Frontal cortex (tissue), 4 donors: ENCODE results near the gene RAB44. TPM values are rescaled to one million over a fixed set of nuclear protein-coding genes. Genes with fewer than 3 reads are reported as not detected.
"Not testable (repeated sequence)": the region's sequence is repeated elsewhere in the genome, so short reads cannot be mapped to it uniquely, and the experiment has no call there.

ENCODE experiments used
- DNase-seq, 2 donors: peaks; one replicate each; pipeline ENCODE4 v3.0.0; 2012; ENCODE audit warnings: low spot score in 2 of 2
- FAIRE-seq: peaks from 2 replicates; lab custom pipeline; 2012; peaks lifted over from hg19 to GRCh38; lab: Jason Lieb, UNC
- total RNA-seq: library from RNA; depleted of rRNA; stranded (reverse); fragments of >200 nt; gene quantifications from one replicate; pipeline ENCODE4 v1.2.3, GENCODE V29; 2014
- donor health status: control.
- donor health status: control.
- donor health status: control.

RAB44 gene
- not detected for total RNA-seq

DNA sequence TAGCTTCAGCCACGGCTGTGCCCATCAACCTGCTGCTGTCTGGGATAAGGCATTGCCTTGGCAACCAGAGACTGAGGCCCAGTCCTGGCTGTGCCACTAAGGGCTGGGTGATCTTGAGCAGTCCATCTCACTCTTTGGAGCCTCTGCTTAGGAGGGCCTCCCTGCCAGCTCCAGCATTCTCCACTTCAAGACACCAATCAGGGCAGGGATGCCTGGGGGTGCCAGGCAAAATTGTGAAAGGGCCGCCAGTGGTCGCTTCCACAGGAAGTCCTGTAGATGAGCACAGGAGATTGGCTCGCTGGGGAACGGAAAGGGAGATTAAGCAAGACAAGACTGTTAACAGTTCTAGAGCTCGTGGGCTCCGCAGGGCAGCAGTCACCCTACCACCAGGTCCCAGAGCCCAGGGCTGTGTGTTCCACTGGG lies at the start of gene RAB44:
RAB44 (plus strand) TSS at position 346 of the 423 bp plus-strand sequence. CDS start 6,410 bp downstream, outside the sequence.
- DNase-seq (no peak), FAIRE-seq (no peak)

DNA sequence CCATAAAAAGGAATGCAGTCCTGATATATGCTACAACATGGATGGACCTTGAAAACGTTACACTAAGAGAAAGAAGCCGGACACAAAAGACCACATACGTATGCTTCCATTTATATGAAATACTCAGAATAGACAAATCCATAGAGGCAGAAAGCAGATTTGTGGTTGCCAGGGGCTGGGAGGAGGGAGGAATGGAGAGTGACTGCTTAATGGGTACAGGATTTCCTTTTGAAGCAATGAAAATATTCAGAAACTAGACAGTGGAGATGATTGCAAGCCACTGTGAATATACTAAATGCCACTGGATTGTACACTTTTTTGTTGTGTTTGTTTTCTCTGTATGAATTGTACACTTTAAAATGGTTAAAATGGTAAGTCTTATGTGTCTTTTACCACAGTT lies 48.5 kb upstream of the RAB44 start:
- FAIRE-seq: no peak

DNA sequence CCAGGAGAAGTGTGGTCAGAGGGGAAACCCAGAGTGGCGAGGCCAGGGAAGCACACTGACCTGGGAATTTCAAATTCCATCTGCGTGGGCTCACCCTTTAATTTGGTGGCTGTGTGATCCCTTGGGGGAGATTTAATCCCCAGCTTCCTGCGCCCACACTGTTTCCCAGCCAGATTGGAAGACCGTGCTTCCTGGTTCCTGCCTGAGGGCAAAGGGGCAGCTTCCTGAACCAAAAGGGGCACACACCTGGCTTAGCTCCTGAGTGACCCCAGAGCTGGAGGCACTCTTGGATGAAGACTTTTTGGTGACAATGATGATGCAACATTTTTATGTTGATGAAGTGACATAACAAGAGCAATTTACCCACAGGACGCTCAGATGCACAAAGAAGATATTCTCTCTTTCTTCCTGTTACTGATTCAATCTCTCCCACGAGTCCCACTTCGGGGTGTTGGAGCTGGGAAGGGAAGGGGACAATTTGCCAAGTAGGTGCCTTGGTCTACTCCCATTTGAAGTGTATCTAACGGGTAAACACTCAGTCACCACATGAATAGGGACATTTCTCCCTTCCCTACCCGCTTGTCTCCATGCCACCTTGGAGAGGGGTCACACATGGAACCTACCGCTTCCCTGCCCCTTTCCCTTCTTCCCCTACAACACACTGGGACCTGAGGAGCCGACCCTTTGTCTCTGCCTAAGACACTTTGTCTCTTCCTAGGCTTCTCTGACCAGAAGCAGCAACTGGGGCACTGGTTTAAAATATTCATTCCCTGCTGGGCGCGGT lies 47.7 kb upstream of the RAB44 start:
- FAIRE-seq: no peak

More for the DNA sequence above, 48.5 kb upstream of the RAB44 start:
- DNase-seq: no peak

GRCh38 chr6:36650848-36651478 lies 46.7 kb upstream of the RAB44 start:
- FAIRE-seq: no peak

More for the DNA sequence above, 47.7 kb upstream of the RAB44 start:
- DNase-seq: no peak

DNA sequence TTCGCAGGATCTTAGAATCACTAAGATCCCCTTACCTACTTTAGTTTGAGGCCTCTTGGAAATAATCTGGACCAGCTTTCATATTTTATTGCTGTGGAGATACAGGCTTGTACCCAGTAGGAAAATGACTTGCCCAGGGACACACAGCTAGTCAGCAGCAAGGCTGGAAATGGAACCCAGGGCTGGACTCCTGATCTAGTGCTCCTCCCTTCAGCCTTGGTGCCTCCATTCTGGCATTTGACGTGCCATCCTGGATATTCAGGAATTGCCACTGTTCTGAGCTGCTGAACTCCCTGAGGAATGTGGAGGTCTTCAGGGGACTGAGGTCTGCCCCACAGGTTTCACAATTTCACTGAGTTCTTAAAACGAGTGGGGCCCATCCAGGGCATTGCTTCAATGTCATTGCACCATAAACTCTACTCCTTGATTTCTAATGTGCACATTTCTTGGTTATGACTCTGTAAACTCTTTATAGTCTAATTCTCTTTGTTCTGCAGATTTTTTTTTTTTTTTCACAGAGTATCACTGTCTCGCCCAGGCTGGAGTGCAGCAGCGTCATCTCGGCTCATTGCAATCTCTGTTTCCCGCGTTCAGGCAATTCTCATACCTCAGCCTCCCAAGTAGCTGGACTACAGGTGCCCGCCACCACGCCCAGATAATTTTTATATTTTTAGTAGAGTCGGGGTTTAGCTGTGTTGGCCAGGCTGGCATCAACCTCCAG lies 45.8 kb upstream of the RAB44 start:
- FAIRE-seq: no peak
- no peak for DNase-seq

More at GRCh38 chr6:36650848-36651478, 46.7 kb upstream of the RAB44 start:
- DNase-seq: no peak

DNA sequence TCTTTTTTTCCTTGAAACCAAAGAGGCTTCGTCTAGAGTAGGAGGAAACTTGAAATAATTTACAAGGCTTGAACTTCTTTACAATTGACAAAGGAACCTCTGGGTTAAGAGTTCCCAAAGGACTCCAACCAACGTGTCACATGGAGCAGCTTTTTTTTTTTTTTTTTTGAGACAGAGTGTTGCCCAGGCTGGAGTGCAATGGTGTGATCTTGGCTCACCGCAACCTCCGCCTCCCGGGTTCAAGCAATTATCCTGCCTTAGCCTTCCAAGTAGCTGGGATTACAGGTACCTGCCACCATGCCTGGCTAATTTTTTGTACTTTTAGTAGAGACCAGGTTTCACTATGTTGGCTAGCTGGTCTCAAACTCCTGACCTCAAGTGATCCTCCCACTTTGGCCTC lies 43.2 kb upstream of the RAB44 start:
- not testable (repeated sequence) for FAIRE-seq, DNase-seq

GRCh38 chr6:36655085-36655724 lies 42.4 kb upstream of the RAB44 start:
- no peak for FAIRE-seq
- no peak for DNase-seq

DNA sequence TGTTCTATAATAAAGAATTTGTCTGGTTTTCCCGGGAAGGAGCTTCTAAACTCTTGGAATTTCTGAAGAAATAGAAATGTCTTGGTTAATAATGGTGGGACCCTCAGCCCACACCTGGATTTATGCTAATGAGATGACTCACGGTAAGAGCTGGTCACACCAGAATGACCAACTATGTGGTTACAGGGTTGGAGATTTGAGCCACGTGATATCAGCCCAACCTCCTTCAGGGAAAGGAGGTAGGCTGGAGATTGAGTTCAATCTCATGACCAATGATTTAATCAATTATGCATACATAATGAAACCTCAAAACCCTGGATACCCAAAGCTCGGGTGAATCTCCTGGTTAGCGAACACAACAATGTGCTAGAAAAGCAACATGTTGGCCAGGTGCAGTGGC lies 41.2 kb upstream of the RAB44 start:
- FAIRE-seq (no peak), DNase-seq (no peak)

GRCh38 chr6:36657271-36657670 lies 40.4 kb upstream of the RAB44 start:
- FAIRE-seq (no peak), DNase-seq (no peak)

- FAIRE-seq (no peak), DNase-seq (no peak)
Observed at GRCh38 chr6:36657942-36658544, 39.6 kb upstream of the RAB44 start.

- no peak for DNase-seq
- no peak for FAIRE-seq
Observed at GRCh38 chr6:36659271-36659670, 38.4 kb upstream of the RAB44 start.

DNA sequence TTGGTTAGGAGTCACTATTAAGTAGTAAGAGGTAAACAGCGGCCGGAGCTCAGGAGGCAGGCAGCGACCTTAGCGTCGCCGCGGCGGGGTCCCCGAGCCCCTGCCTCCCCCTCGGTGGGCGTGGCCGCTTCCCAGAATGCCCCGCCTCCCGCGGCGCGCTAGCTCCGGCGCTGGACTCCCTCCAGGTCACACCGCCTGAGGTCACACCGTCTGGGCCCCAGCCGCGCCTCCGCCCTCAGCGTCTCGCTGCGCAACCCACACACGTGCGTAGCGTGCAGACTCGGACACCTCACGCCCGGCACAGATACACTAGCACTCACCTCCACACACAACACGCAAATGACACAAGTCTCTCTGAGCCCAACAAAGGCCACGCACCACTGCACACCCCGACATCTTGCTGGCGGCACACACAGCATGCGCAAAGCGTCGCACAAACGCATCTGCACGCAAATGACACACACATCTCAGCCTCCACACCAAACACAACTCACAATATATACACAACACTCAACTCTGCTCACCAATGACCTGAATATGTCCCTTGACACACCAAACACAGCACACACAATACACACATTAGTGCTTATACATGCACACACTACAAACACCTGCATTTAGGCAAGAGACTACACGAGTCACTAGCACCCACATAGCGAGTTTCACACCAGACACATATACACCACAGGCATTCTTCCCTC lies 36.7 kb upstream of the RAB44 start:
- no peak for FAIRE-seq
- peak in 1 of 2 donors; percentile 73 for DNase-seq

DNA sequence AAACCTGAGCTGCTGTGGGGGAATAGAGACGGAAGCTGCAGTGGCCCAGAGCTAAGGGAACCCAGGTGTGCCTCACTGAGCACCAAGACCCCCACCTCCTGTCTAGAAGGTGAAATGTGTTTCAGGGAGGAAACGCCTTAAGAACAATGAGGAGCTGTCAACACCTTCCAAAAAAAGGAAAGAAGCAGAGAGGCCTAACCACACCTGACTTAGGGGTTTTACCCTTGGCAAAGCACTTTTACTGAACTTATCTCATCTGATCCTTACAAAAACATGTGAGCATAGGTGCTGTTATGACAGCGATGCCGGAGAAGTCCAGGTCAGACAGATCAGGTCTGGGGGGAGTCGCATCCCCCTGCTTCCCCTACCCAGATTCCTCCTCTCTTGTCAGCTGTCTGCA lies 35.2 kb upstream of the RAB44 start:
- DNase-seq (no peak), FAIRE-seq (no peak)

DNA sequence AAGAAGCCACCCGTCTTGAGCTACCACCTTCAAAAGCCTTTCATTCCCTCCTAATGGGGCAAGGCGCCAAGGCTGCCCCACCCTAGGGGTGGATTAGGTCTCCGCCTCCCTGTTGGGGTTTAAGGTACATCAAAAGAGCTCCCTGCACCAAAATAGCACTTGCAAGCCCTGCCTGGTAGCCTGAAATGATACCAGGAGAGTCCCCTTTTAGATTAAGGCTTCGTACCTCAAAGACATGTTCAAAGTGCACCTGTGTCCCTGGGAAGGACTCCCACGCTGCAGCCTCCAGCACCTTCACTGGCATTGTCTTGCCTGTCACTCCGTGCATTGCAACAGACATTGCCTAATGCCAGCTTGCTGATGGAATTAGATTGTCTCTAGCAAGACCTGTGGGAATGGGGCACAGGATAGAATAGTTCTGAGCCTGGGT lies 34.8 kb upstream of the RAB44 start:
- no peak for FAIRE-seq

DNA sequence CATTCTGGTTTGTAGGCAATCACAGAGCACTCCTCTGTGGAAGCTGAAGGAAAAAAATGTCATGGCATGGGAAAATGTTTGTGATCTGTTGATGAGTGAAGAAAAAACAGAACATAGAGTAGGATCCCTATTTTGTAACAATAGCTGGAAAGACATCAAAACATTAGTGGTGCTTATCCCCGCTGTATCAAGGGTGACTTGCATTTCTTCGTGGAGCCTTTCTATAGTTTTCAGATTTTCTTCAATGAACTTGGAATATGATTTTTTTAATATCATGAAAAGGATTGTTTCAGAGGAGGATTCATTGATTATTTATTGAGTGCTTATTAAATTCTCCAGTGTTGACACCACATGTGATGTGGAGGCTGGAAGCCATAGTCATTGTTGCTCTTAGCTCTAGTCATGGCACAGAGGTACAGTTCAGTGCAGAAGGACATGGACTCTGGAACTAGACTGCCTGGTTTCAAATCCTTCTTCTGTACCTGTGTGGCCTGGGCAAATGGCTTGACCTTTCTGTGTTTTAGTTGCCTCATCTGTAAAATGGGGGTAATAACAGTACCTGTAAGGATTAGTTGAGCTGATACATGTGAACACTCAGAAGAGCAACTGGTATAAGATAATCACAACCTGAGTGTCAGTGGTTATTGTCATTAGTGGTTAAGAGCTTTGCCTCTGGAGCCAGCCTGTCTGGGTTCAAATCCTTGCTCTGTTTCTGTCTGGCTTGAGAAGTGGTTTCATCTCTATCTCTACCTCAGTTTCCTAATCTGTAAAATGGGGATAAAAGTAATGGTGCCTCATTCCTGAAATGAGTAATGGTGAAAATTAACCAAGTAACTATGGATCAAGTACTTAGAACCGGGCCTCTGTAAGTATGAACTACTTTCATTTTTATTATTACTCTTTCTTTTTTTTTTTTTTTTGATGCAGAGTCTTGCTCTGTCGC lies 33.9 kb upstream of the RAB44 start:
- no peak for DNase-seq
- no peak for FAIRE-seq

More for the DNA sequence above, 34.8 kb upstream of the RAB44 start:
- no peak for DNase-seq

DNA sequence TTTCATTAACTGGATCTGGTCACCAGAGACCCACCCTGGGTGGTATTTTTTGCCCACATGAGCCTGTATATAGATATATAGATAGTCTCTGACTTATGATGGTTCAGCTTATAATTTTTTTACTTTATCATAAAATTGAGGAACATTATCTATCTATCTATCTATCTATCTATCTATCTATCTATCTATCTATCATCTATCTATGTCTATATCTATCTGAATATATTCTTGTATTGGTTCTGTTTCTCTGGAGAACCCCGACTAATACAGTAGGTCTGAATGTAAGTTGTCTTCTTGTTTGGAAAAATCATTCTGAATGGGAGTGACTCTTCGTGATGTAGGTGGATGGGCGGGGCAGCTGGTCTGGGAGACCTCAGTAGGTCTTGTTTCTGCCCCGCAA lies 32.4 kb upstream of the RAB44 start:
- no peak for DNase-seq
- no peak for FAIRE-seq

- DNase-seq: no peak
- FAIRE-seq: no peak
Observed at GRCh38 chr6:36666287-36666686, 31.3 kb upstream of the RAB44 start.
